Small intestine (tissue), 7 donors: Measurements from ENCODE around the gene CFAP45. TPM values are rescaled to one million over a fixed set of nuclear protein-coding genes. Genes with fewer than 3 reads are reported as not detected.

Experiments
- DNase-seq, 2 donors: peaks; one replicate each; pipeline versions ENCODE4 v3.0.0 to v3.0.0-alpha.2; 2013
- FAIRE-seq: peaks from 2 replicates; lab custom pipeline; 2012; peaks lifted over from hg19 to GRCh38; lab: Jason Lieb, UNC
- H3K27ac ChIP-seq, 3 donors: one replicate each; pipeline ENCODE4 v1.5.1; 2013; ENCODE audit warnings: low read length in 2 of 3, mild to moderate bottlenecking in 2 of 3, control low read depth in 1 of 3, inconsistent platforms in 1 of 3, low read depth in 1 of 3, moderate library complexity in 1 of 3
- H3K27me3 ChIP-seq, 3 donors: one replicate each; pipeline ENCODE4 v1.6.1; 2013; ENCODE audit warnings: low read length in 3 of 3, inconsistent platforms in 1 of 3; ENCODE audit not compliant: control insufficient read depth in 3 of 3, insufficient read depth in 3 of 3
- H3K36me3 ChIP-seq, 3 donors: one replicate each; pipeline ENCODE4 v1.6.1; 2013; ENCODE audit warnings: low read length in 3 of 3, inconsistent platforms in 1 of 3, low read depth in 1 of 3, mild to moderate bottlenecking in 1 of 3, moderate library complexity in 1 of 3; ENCODE audit not compliant: control insufficient read depth in 3 of 3, insufficient read depth in 2 of 3
- H3K4me1 ChIP-seq, 3 donors: one replicate each; pipeline ENCODE4 v1.6.1; 2013; ENCODE audit warnings: low read length in 2 of 3, inconsistent platforms in 1 of 3, low read depth in 1 of 3, mild to moderate bottlenecking in 1 of 3, moderate library complexity in 1 of 3; ENCODE audit not compliant: control insufficient read depth in 3 of 3, insufficient read depth in 2 of 3
- H3K4me3 ChIP-seq, 3 donors: one replicate each; pipeline ENCODE4 v1.5.1; 2013; ENCODE audit warnings: low read length in 3 of 3, control low read depth in 1 of 3, inconsistent platforms in 1 of 3, low read depth in 1 of 3, mild to moderate bottlenecking in 1 of 3, moderate library complexity in 1 of 3
- H3K9me3 ChIP-seq, 2 donors: one replicate each; pipeline ENCODE4 v1.6.1; 2013; ENCODE audit warnings: low read depth in 1 of 2, low read length in 1 of 2; ENCODE audit not compliant: control insufficient read depth in 2 of 2, insufficient read depth in 1 of 2
- WGBS, 3 donors: extraction: QIAGEN DNeasy Blood & Tissue Kit; methylation state at CpG; one replicate each; pipeline ENCODE4 v1.1.7; 2013; 5-methylcytosine and 5-hydroxymethylcytosine counted together
- polyA plus RNA-seq, 4 donors: library from polyadenylated mRNA; stranded (reverse) in 3 of 4; unstranded in 1 of 4; fragments of 200-250 nt in 3 of 4; fragments of 120-200 nt in 1 of 4; gene quantifications; one replicate each; pipeline versions ENCODE4 v1.2.1 to v1.2.3, GENCODE V29; 2013
- donor health status: healthy with polysubstance abuse.
- donor health status: control.
- donor health status: control.
- donor health status: Bipolar disorder and iron deficiency.
- donor health status: healthy.

Gene CFAP45
- polyA plus RNA-seq, 4 donors = 0.35 to 1.1 (median 0.36) TPM; not detected in 1

DNA sequence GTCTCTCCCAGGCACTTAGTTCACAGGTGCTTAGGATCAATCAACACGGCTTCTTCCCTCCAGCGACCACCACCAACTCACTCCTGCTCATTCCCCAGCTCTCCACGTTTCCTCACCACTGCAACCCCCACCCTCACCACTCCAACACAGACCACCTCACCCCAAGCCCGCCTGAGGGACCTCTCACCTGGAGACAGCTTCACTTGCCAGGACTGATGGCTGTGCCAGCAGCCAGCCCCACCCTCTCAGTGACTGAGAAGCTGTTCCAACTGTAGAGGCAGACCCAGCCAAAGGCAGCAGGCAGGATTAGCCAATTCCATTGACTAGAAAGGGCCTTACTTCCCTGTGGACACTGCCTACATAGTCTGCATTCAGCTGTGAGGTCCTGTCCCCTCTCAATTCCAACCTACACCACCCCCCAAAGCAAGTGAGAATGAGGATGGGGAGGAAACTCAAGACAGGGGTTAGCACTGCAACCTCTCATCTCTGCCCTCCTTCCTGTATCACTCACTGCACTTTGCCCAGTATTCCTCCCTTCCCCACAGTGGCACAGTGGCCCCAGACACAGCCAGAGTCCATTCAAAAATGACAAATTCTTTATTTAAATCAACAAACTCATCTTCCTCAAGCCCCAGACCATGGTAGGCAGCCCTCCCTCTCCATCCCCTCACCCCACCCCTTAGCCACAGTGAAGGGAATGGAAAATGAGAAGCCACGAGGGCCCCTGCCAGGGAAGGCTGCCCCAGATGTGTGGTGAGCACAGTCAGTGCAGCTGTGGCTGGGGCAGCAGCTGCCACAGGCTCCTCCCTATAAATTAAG lies 17.8 kb upstream of the CFAP45 start:
- Histone ChIP-seq H3K9me3 (no peaks in the 10 kb centered on the region), H3K36me3 (peaks cover 0 to 58% (median 10%) of the 10 kb centered on the region in 3 donors), H3K27ac (peak overlapping the region in 2 of 3 donors; percentile 6 to 38), H3K4me1 (peaks cover 12 to 54% (median 17%) of the 10 kb centered on the region in 3 donors), H3K27me3 (no peaks in the 10 kb centered on the region), H3K4me3 (no peak overlapping the region)
- WGBS, 3 donors = 35 to 64% (median 52%) methylated on average over 5 of the region's 5 CpGs
- FAIRE-seq = no peak
- peak in 1 of 2 donors; percentile 65 for DNase-seq

DNA sequence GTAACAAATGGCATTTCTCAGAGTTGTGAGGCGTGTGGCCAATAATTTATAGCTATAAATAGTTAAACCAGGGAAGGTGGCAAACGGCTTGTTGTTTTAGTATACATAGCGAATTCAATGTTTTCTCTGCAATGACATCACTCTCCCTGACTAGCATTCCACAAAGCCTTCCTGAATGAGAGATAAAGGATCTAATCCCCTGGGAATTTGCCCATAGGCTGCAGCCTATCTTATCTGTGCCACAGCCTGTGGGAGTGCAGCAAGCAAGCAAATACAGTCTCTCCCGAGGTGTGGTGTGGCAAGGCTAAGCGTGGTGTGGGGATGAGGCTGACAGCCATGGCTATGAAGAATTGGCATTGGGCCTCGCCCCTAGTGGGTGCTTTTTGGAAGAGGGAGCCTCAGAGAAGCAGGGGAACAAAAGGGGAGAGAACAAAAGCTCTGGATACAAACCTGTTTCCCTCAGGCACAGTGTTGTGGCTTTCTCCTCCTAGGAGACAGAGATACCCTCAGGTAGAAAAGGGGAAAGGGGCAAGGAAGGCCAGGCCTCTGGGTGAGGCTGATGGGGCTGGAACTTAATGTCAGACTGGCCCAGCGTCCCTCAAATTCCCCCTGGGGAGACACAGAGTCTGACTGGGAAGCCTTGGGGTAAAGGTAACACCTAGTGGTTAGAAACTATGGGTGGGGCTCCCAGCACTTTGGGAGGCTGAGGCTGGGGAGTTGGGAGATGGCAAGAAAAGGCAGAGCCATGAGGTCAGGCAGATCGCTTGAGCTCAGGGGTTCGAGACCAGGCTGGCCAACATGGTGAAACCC lies 16.5 kb upstream of the CFAP45 start:
- no peak overlapping the region for H3K4me3 ChIP-seq
- 27 to 51% (median 44%) methylated on average over 9 of the region's 9 CpGs for WGBS, 3 donors
- peak overlapping the region; percentile 1 to 66 (median 8) for H3K27ac ChIP-seq
- H3K4me1 ChIP-seq = peaks cover 7 to 50% (median 11%) of the 10 kb centered on the region in 3 donors
- FAIRE-seq (no peak), DNase-seq (peak; percentile 60 to 77)
- peaks cover 0 to 46% (median 10%) of the 10 kb centered on the region in 3 donors for H3K36me3 ChIP-seq
- H3K27me3 ChIP-seq = no peaks in the 10 kb centered on the region
- H3K9me3 ChIP-seq = no peaks in the 10 kb centered on the region

DNA sequence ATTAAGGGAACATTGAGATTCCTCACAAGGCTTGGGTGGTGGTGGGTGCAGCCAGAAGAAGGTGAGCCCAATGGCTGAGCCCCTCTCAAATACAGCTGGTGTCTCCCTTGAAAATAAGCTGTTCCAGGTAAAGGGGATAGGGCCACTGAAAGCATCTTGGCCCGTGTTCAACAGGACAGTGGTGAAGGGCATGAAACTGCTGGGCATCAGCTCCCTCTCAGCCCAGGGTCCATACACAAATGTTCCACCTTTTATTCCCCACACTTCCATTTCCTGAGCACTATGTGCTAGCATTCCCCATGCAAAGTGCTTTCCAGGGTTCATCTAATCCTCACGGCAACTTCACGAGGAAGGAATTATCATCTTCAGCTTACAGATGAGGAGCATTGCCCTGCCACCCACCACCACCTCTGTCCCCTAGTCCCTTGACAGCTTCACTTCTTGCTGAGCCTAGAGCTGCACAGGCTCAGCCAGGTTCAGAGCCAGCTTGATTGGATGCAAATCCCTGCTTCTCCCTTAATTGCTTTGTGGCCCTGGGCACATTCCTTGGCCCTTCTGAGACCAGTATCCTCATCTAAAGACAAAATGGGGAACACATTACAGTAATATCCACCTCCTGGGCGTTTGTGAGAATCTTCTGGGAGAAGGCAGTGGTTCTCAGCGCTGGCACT lies 15.7 kb upstream of the CFAP45 start:
- no peaks in the 10 kb centered on the region for H3K27me3 ChIP-seq
- peaks cover 7 to 56% (median 7%) of the 10 kb centered on the region in 3 donors for H3K4me1 ChIP-seq
- H3K27ac ChIP-seq = peak overlapping the region in 1 of 3 donors; percentile 23
- DNase-seq (no peak), FAIRE-seq (no peak)
- no peaks in the 10 kb centered on the region for H3K9me3 ChIP-seq
- H3K36me3 ChIP-seq = peaks cover 0 to 45% (median 10%) of the 10 kb centered on the region in 3 donors
- no peak overlapping the region for H3K4me3 ChIP-seq
- WGBS, 3 donors = 39 to 54% (median 40%) methylated on average over 5 of the region's 5 CpGs

DNA sequence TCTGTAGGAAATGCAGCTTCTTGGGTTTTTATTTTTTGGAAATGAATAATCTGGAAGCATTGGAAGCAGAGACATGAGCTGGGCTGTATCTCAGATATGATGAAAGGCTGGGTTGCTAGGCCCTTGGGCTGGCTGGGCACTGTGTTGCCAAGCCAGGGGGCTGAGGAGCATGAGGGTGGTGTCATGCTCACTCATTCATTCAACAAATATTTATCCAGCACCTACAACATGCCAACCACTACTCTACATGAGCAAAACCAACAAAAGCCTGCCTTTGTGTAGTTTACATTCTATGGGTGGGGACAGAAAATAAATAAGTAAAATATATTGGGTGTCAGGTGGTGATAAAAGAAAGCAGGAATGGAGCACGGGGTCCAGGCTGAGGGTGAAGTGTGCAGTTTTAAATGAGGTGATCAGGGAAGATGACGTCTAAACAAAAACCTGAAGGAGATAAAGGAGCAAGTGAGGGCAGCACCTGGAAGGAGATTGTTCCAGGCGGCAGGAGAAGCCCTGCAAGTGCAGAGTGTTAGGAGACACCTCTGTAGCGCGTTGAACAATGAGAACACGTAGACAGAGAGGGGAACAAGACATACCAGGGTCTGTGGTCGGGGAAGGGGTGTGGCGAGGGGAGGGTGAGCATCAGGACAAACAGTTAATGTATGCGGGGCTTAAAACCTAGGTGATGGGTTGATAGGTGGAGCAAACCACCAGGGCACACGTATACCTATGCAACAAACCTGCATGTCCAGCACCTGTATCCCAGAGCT lies 14.5 kb upstream of the CFAP45 start:
- H3K27ac ChIP-seq = peak overlapping the region in 1 of 3 donors; percentile 12
- H3K9me3 ChIP-seq = no peaks in the 10 kb centered on the region
- WGBS, 3 donors = 83 to 89% (median 83%) methylated on average over 10 of the region's 10 CpGs
- H3K27me3 ChIP-seq = no peaks in the 10 kb centered on the region
- no peak overlapping the region for H3K4me3 ChIP-seq
- DNase-seq (no peak), FAIRE-seq (no peak)
- peaks cover 5 to 64% (median 15%) of the 10 kb centered on the region in 3 donors for H3K4me1 ChIP-seq
- peaks cover 0 to 33% (median 10%) of the 10 kb centered on the region in 3 donors for H3K36me3 ChIP-seq

DNA sequence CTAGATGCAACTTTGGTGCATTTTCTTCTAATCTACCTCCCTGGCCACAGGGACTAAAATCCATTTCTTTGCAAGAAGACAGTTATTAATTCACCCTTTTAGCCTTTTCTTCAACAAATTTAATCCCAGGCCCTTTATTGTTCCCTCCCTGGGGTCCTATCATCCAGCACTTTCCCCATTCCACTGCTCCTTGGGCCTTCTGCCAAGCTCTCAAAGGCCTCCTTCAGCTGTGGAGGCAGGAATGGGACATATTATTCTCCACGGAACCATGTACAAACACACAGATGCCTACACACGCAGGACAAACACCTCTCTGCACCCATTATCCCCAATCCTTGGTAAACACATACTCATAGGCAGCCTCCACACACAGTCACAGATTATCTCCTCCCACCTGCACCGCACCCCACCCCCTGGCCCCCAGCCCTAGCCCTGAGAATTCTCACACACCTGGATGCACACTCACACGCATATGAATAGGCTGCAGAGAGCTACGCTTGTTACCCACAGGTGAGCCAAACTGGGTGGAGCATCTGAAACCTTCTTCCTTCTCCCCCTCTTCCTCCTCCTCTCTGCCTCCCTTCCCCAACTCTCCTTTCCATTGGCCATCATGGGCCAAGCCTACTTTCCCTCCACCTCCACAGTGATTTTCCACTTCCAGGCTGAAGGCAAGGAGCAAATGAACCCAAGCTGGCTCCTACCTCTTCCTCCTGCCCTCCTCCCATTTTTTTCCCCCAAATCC lies 13.7 kb upstream of the CFAP45 start:
- Histone ChIP-seq H3K36me3 (peaks cover 0 to 25% (median 3%) of the 10 kb centered on the region in 3 donors), H3K27me3 (no peaks in the 10 kb centered on the region), H3K9me3 (no peaks in the 10 kb centered on the region), H3K4me3 (no peak overlapping the region), H3K27ac (peak overlapping the region; percentile 1 to 14 (median 12)), H3K4me1 (peaks cover 7 to 68% (median 15%) of the 10 kb centered on the region in 3 donors)
- FAIRE-seq (no peak), DNase-seq (peak in 1 of 2 donors; percentile 60)
- WGBS, 3 donors = 10 to 45% (median 35%) methylated on average over 5 of the region's 5 CpGs

DNA sequence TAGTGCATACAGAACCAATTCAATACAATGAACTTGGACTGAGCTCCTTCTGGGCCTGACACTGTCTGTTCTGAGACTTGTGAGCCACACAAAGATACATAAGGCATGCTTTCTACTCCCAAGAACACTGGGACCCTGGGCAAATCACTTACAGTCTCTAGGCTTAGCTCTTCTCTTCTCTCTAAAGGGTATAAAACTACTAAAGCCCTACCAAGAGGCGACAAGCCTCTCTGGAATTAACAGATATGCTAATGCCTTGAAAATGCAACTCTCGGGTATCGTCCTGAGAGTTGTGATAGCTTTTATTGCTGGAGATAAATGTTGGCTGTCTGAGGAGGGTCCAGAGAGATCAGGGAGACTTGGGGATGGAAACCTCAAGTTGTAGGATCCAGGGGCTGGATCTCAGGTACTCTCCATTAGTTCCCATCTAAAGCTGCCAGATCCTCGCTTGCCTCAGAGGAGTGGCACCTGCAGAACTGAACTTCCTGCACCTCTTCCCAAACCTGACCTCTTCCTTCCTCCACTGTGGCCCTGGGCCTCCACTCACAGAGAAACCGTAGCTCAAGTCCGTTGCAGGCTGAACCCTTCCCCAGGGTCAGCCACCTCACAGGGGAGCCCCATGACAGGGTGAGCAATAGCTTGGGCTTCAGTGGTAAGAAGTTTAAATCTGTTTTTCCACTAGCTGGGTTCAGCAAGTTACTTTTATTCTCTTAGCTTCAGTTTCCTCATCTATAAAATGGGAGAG lies 11.5 kb upstream of the CFAP45 start:
- no peak overlapping the region for H3K4me3 ChIP-seq
- peak overlapping the region; percentile 18 to 84 (median 34) for H3K27ac ChIP-seq
- H3K4me1 ChIP-seq = peaks cover 7 to 67% (median 12%) of the 10 kb centered on the region in 3 donors
- FAIRE-seq (no peak), DNase-seq (no peak)
- no peaks in the 10 kb centered on the region for H3K9me3 ChIP-seq
- no peaks in the 10 kb centered on the region for H3K27me3 ChIP-seq
- peaks cover 0 to 7% (median 0%) of the 10 kb centered on the region in 3 donors for H3K36me3 ChIP-seq
- WGBS, 3 donors = 47 to 63% (median 53%) methylated on average over 6 of the region's 6 CpGs
